GM23248 (cell line): ENCODE measurements around the gene FOXK1.

Experiments used
- EZH2 ChIP-seq: fragments of 200-600 bp; sonication (generic); IDR thresholded peaks from 2 replicates; pipeline ENCODE4 v1.6.1; 2018; ENCODE audit warnings: antibody characterized with exemption, mild to moderate bottlenecking; ENCODE audit not compliant: insufficient read depth, poor library complexity, severe bottlenecking
- EZH2phosphoT487 ChIP-seq: fragments of 200-600 bp; sonication (generic); IDR thresholded peaks from 2 replicates; pipeline ENCODE4 v1.6.1; 2018; ENCODE audit warnings: antibody characterized with exemption, moderate library complexity, mild to moderate bottlenecking, low read depth; ENCODE audit not compliant: insufficient read depth

GRCh38 chr7:4742852-4743251 lies 60.8 kb downstream of the FOXK1 start:
- TF ChIP-seq EZH2 (no peak), EZH2phosphoT487 (no peak)
